CD4-positive, alpha-beta T cell (primary cell): ENCODE measurements around the gene CLDN10. TPM values are rescaled to one million over a fixed set of nuclear protein-coding genes. Genes with fewer than 3 reads are reported as not detected.

Experiments
- ATAC-seq: fragments of 200-7000 bp; cut with Tn5 transposase; one replicate; pipeline ENCODE4 v1.10.0; 2022; ENCODE audit warnings: mild to moderate bottlenecking; ENCODE audit not compliant: poor library complexity
- CTCF ChIA-PET: fragments of 350-600 bp; sonication (Branson Sonifier 250); formaldehyde crosslinking; loops from one replicate; lab custom pipeline; 2021; ENCODE audit warnings: antibody characterized with exemption, inconsistent platforms; lab: Charles Lee
- POLR2A ChIA-PET: fragments of 350-600 bp; sonication (Branson Sonifier 250); formaldehyde crosslinking; loops from one replicate; lab custom pipeline; 2021; ENCODE audit warnings: antibody characterized with exemption, inconsistent platforms; lab: Charles Lee
- DNase-seq, 14 experiments: peaks; one replicate each; pipeline ENCODE4 v3.0.0-alpha.2; 2013 to 2020; ENCODE audit warnings: mixed read lengths in 2 of 14
- H3K27ac ChIP-seq, 2 donors: one replicate each; pipeline versions ENCODE4 v1.5.1 to v1.7.0; 2013; ENCODE audit warnings: low read length in 2 of 2, low read depth in 1 of 2, mild to moderate bottlenecking in 1 of 2
- H3K27me3 ChIP-seq, 2 experiments: 1 replicate in 1 of 2; 2 replicates in 1 of 2; pipeline versions ENCODE4 v1.6.1 to v1.7.0; 2013; ENCODE audit warnings: low read length in 2 of 2, control low read depth in 1 of 2, mild to moderate bottlenecking in 1 of 2, moderate library complexity in 1 of 2; ENCODE audit not compliant: insufficient read depth in 2 of 2, control insufficient read depth in 1 of 2
- H3K36me3 ChIP-seq: one replicate; pipeline ENCODE4 v1.6.1; 2013; ENCODE audit warnings: low read length, control low read depth; ENCODE audit not compliant: insufficient read depth
- H3K4me1 ChIP-seq: one replicate; pipeline ENCODE4 v1.6.1; 2013; ENCODE audit warnings: low read length, control low read depth; ENCODE audit not compliant: insufficient read depth
- H3K4me3 ChIP-seq: one replicate; pipeline ENCODE4 v1.5.1; 2013; ENCODE audit warnings: mild to moderate bottlenecking, low read length, moderate library complexity
- H3K9me3 ChIP-seq, 2 experiments: 1 replicate in 1 of 2; 2 replicates in 1 of 2; pipeline versions ENCODE4 v1.6.1 to v1.7.0; 2013; ENCODE audit warnings: low read length in 2 of 2, mild to moderate bottlenecking in 2 of 2, control low read depth in 1 of 2, moderate library complexity in 1 of 2; ENCODE audit not compliant: control insufficient read depth in 1 of 2, insufficient read depth in 1 of 2
- H3K27ac Mint-ChIP-seq: one replicate; pipeline ENCODE4 v1.8.0; 2020; ENCODE audit warnings: mixed read lengths
- H3K27me3 Mint-ChIP-seq: one replicate; pipeline ENCODE4 v1.8.0; 2021; ENCODE audit warnings: mixed read lengths
- H3K36me3 Mint-ChIP-seq: one replicate; pipeline ENCODE4 v1.8.0; 2021; ENCODE audit warnings: low read depth, mixed read lengths
- H3K4me1 Mint-ChIP-seq: one replicate; pipeline ENCODE4 v1.8.0; 2021; ENCODE audit warnings: low read depth, mixed read lengths
- H3K4me3 Mint-ChIP-seq: one replicate; pipeline ENCODE4 v1.8.0; 2020; ENCODE audit warnings: mild to moderate bottlenecking, mixed read lengths
- H3K9me3 Mint-ChIP-seq: one replicate; pipeline ENCODE4 v1.8.0; 2020; ENCODE audit warnings: mixed read lengths
- CTCF ChIP-seq: fragments of 200-600 bp; IDR thresholded peaks from one replicate; pipeline ENCODE4 v1.8.0; 2022; ENCODE audit warnings: antibody characterized with exemption, mild to moderate bottlenecking
- intact Hi-C, 2 experiments: fragments of 100-400 bp; cut with DNase I in 1 of 2; cut with micrococcal nuclease in 1 of 2; formaldehyde crosslinking; loops; one replicate each; pipeline versions ENCODE4 v1.15.1 to v1.9.0; 2023 to 2025; cut with DNase I, micrococcal nuclease
- total RNA-seq, 174 experiments: library from RNA in 2 of 174; stranded (reverse) in 2 of 174; gene quantifications; one replicate each; pipeline ENCODE4 v1.2.3 and lab custom pipeline; 2021 to 2026

The CLDN10 gene
- total RNA-seq, 2 experiments from 2014 or later: not detected

- CTCF ChIA-PET: interaction anchor here (1.8 kb wide), 1 partner anchor 298 kb away, joined by 15 read pairs; no protein-coding TSS in a partner anchor
- intact Hi-C loops: loop anchor here (1.0 kb wide), 1 partner anchor 298 kb away; no protein-coding TSS in a partner anchor
- no peaks in the 10 kb centered on the region for H3K36me3 ChIP-seq
- H3K4me3 Mint-ChIP-seq: no peak overlapping the region
- DNase-seq (peak in 1 of 14 experiments; percentile 4), ATAC-seq (no peak)
- H3K4me1 ChIP-seq: no peaks in the 10 kb centered on the region
- no peaks in the 10 kb centered on the region for H3K36me3 Mint-ChIP-seq
- peak; percentile 41 for TF ChIP-seq CTCF
- H3K9me3 ChIP-seq: no peaks in the 10 kb centered on the region
- no peak overlapping the region for H3K27ac Mint-ChIP-seq
- H3K27me3 ChIP-seq: peaks cover 0 to 19% of the 10 kb centered on the region in 2 experiments
- peaks cover 40% of the 10 kb centered on the region for H3K27me3 Mint-ChIP-seq
- POLR2A ChIA-PET: no interaction called here
- H3K27ac ChIP-seq: no peak overlapping the region
- H3K4me1 Mint-ChIP-seq: no peaks in the 10 kb centered on the region
- no peak overlapping the region for H3K4me3 ChIP-seq
- no peaks in the 10 kb centered on the region for H3K9me3 Mint-ChIP-seq
Observed at GRCh38 chr13:95536632-95537241, 15.8 kb upstream of the CLDN10 start.

DNA sequence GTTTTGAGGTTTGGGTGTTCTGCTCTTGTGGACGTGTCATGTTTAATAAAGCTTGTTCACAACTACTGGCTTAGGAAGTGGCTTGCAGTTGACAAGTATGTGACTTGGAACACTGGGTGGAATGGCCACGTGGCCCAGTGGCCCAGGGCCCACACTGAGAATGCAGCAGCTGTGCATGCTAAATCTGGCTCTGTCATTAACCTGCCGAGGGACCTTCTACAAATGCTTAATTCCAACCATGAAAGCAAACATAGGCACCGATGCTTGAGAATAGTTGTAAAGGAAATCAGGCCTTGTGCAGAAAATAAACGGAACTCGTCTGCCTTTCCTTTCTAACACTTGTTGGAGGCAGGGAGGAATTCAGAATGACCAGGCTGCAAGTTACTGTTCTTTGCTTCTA lies 11.6 kb upstream of the CLDN10 start:
- no peaks in the 10 kb centered on the region for H3K9me3 ChIP-seq
- no peak for TF ChIP-seq CTCF
- Mint-ChIP-seq H3K9me3 (no peaks in the 10 kb centered on the region), H3K27ac (no peak overlapping the region), H3K27me3 (peaks cover 22% of the 10 kb centered on the region), H3K36me3 (no peaks in the 10 kb centered on the region), H3K4me3 (no peak overlapping the region), H3K4me1 (no peaks in the 10 kb centered on the region)
- no peak overlapping the region for H3K4me3 ChIP-seq
- ChIA-PET POLR2A (no interaction called here), CTCF (interaction anchor here (0.7 kb wide), 1 partner anchor 97 kb away, joined by 3 read pairs; no protein-coding TSS in a partner anchor)
- ATAC-seq (no peak), DNase-seq (no peak)
- H3K36me3 ChIP-seq: no peaks in the 10 kb centered on the region
- peaks cover 0 to 10% of the 10 kb centered on the region in 2 experiments for H3K27me3 ChIP-seq
- intact Hi-C loops: no loop called here
- H3K4me1 ChIP-seq: no peaks in the 10 kb centered on the region
- no peak overlapping the region for H3K27ac ChIP-seq

DNA sequence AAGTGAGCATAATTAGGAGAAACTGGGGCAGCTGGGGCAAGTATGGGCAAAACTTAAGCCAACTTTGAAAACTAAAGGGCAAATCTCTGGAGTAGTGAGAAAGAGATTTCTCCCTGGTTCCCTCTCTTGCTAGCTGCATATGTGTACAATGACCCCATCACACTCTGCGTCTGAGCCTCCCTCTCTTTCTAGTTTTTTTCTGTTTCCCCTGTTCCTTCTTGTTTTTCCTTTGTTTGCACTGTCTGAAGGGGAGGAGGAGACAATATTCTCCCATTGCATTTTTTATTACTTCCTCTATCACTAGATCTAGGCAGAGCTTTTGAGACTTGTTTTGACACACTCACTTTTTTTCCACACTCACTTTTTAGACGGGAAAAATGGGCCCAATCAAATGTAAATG lies 11.2 kb upstream of the CLDN10 start:
- Mint-ChIP-seq H3K4me1 (no peaks in the 10 kb centered on the region), H3K27me3 (peaks cover 21% of the 10 kb centered on the region), H3K4me3 (no peak overlapping the region), H3K36me3 (no peaks in the 10 kb centered on the region), H3K9me3 (no peaks in the 10 kb centered on the region), H3K27ac (no peak overlapping the region)
- no peak overlapping the region for H3K27ac ChIP-seq
- POLR2A ChIA-PET: no interaction called here
- H3K36me3 ChIP-seq: no peaks in the 10 kb centered on the region
- H3K27me3 ChIP-seq: peaks cover 0 to 9% of the 10 kb centered on the region in 2 experiments
- ATAC-seq (no peak), DNase-seq (no peak)
- no peaks in the 10 kb centered on the region for H3K9me3 ChIP-seq
- CTCF ChIA-PET: no interaction called here
- intact Hi-C loops: no loop called here
- no peaks in the 10 kb centered on the region for H3K4me1 ChIP-seq
- no peak overlapping the region for H3K4me3 ChIP-seq
- no peak for TF ChIP-seq CTCF
